ENCODE measurements around the gene LIN37.
"Not testable (repeated sequence)": the region's sequence is repeated elsewhere in the genome, so short reads cannot be mapped to it uniquely, and the experiment has no call there.

LIN37 gene

DNA sequence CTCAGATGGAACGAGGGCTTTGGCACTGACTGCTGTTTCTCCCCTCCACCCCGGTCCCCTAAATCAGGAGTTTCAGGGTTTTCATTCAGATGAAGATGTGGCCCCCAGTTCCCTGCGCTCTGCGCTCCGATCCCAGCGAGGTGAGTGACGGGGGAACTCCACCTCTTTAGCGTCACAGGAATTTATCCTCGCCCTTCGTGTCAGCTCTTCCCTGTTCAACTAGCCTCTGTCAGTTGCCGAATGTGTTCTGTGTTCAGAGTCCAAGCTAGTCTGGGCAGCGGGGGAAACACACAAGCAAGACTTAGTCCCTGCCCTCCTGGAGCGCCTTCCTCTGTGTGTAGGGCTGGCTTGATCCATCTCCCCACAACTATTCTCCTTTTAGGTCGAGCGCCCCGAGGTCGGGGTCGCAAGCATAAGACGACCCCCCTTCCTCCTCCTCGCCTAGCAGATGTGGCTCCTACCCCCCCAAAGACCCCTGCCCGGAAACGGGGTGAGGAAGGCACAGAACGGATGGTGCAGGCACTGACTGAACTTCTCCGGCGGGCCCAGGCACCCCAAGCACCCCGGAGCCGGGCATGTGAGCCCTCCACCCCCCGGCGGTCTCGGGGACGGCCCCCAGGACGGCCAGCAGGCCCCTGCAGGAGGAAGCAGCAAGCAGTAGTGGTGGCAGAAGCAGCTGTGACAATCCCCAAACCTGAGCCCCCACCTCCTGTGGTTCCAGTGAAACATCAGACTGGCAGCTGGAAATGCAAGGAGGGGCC, 28.8 kb upstream of the LIN37 start:
- DNase-seq = no peak

DNA sequence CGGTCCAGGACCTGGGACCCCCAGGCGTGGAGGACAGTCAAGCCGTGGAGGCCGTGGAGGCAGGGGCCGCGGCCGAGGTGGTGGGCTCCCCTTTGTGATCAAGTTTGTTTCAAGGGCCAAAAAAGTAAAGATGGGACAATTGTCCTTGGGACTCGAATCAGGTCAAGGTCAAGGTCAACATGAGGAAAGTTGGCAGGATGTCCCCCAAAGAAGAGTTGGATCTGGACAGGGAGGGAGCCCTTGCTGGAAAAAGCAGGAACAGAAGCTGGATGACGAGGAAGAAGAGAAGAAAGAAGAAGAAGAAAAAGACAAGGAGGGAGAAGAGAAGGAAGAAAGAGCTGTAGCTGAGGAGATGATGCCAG, 28.2 kb upstream of the LIN37 start:
- DNase-seq = no peak

DNA sequence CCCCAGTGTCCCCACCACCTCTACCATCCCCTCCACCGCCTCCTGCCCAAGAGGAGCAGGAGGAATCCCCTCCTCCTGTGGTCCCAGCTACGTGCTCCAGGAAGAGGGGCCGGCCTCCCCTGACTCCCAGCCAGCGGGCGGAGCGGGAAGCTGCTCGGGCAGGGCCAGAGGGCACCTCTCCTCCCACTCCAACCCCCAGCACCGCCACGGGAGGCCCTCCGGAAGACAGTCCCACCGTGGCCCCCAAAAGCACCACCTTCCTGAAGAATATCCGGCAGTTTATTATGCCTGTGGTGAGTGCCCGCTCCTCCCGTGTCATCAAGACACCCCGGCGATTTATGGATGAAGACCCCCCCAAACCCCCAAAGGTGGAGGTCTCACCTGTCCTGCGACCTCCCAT, 27.7 kb upstream of the LIN37 start:
- no peak for DNase-seq

DNA sequence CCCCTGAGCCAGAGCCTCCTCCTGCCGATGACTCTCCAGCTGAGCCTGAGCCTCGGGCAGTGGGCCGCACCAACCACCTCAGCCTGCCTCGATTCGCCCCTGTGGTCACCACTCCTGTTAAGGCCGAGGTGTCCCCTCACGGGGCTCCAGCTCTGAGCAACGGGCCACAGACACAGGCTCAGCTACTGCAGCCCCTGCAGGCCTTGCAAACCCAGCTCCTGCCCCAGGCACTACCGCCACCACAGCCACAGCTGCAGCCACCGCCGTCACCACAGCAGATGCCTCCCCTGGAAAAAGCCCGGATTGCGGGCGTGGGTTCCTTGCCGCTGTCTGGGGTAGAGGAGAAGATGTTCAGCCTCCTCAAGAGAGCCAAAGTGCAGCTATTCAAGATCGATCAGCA, 27.0 kb upstream of the LIN37 start:
- no peak for DNase-seq

DNA sequence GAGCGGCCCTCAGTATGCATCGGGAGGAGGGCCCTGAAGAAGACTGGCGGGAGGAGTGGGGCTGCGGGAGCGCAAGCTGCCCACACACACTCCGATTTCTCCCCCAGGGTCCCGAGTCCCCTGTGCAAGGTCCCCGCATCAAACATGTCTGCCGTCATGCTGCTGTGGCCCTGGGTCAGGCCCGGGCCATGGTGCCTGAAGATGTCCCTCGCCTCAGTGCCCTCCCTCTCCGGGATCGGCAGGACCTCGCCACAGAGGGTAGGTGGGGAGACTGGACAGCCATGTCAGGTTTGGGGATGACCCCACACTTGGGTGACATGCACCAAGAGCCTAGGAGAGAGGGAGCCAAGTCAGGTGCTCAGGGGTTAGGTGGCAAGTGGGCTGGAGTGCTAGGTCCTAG, 25.9 kb upstream of the LIN37 start:
- DNase-seq = no peak

DNA sequence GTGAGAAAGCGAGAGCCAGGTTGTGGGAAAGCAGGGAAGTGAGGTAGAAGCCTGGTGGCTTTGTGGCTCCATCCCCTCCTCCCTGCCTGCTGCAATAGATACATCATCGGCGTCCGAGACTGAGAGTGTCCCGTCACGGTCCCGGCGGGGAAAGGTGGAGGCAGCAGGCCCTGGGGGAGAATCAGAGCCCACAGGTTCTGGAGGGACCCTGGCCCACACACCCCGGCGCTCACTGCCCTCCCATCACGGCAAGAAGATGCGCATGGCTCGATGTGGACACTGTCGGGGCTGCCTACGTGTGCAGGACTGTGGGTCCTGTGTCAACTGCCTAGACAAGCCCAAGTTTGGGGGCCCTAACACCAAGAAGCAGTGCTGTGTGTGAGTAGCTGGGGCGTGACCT, 25.5 kb upstream of the LIN37 start:
- DNase-seq = no peak

DNA sequence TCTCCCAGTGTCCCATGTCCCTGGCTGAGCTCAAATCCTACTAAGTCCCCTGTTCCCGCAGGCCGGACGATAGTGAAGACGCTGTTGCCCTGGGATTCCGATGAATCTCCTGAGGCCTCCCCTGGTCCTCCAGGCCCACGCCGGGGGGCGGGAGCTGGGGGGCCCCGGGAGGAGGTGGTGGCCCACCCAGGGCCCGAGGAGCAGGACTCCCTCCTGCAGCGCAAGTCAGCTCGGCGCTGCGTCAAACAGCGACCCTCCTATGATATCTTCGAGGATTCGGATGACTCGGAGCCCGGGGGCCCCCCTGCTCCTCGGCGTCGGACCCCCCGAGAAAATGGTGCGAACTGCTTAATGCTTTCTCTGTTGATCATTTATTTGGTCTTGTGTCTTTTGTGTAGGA, 24.7 kb upstream of the LIN37 start:
- no peak for DNase-seq

DNA sequence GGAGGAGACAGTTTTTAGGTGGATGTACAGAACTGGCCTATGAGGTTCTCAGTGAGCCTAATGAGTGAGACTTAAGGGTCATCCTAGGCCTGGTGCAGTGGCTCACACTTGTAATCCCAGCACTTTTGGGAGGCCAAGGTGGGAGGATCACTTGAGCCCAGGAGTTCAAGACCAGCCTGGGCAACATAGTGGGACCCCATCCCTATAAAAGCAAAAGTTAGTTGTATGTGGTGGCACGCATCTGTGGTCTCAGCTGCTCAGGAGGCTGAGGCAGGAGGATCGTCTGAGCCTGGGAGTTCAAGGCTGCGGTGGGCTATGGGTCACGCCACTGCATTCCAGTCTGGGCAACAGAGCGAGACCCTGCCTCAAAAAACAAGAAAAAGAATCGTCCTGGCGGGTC, 24.2 kb upstream of the LIN37 start:
- DNase-seq = not testable (repeated sequence)

DNA sequence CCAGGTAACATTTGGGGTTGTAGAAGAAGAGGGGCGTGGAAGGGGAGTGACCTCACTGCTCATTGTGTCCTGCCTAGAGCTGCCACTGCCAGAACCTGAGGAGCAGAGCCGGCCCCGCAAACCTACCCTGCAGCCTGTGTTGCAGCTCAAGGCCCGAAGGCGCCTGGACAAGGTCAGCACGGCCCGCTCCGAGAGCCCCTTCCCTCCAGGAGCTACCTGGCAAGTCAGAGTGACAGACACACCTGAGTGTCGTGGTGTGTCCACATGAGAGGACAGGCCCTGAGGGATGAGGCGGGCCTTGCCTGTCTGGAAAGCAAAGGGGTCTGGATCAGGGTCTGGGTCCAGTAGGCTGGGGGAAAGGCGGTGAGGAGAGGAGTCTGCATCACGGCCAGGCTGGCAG, 23.8 kb upstream of the LIN37 start:
- DNase-seq = no peak

DNA sequence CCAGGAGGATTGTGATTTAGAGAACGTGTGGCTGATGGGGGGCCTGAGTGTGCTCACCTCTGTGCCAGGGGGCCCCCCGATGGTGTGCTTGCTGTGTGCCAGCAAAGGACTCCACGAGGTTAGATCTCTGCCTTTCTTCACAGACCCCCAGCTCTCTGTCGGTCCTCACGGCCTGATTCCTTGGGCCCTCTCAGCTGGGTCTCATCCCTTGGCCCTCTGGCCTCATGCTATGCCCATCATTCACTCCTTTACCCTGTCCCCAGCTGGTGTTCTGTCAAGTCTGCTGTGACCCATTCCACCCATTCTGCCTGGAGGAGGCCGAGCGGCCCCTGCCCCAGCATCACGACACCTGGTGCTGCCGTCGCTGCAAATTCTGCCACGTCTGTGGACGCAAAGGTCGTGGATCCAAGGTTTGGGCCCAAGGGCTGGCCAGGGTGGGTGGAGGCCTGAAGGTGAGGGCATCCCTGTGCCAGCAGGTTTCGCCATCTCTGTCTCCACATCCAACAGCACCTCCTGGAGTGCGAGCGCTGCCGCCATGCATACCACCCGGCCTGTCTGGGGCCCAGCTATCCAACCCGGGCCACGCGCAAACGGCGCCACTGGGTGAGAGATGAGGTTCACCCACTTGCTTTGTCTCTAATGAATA, 23.0 kb upstream of the LIN37 start:
- no peak for DNase-seq

DNA sequence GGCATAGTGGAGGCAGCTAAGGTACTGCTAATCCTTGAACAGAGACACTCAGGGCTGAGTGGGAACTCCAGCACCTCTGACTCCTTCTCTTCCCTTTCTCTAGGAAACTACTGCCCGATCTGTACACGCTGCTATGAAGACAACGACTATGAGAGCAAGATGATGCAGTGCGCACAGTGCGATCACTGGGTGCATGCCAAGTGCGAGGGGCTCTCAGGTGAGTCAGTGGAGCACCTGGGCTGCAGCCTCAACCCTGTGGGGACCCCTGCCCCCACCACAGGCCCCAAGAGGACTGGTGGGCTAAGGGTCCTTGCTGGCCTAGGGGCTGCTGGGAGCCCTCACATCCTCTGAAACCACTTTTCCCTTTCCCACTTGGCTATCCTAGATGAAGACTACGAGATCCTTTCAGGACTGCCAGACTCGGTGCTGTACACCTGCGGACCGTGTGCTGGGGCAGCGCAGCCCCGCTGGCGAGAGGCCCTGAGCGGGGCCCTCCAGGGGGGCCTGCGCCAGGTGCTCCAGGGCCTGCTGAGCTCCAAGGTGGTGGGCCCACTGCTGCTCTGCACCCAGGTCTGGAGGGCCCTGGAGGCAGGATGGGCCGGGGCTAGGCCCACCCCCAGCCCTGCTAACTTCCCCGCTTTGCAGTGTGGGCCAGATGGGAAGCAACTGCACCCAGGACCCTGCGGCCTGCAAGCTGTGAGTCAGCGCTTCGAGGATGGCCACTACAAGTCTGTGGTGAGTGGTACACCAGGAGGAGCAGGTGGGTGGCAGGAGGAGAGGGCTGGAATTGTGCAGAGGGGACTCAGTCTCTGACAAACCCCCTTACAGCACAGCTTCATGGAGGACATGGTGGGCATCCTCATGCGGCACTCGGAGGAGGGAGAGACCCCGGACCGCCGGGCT, 21.1 kb upstream of the LIN37 start:
- no peak for DNase-seq

DNA sequence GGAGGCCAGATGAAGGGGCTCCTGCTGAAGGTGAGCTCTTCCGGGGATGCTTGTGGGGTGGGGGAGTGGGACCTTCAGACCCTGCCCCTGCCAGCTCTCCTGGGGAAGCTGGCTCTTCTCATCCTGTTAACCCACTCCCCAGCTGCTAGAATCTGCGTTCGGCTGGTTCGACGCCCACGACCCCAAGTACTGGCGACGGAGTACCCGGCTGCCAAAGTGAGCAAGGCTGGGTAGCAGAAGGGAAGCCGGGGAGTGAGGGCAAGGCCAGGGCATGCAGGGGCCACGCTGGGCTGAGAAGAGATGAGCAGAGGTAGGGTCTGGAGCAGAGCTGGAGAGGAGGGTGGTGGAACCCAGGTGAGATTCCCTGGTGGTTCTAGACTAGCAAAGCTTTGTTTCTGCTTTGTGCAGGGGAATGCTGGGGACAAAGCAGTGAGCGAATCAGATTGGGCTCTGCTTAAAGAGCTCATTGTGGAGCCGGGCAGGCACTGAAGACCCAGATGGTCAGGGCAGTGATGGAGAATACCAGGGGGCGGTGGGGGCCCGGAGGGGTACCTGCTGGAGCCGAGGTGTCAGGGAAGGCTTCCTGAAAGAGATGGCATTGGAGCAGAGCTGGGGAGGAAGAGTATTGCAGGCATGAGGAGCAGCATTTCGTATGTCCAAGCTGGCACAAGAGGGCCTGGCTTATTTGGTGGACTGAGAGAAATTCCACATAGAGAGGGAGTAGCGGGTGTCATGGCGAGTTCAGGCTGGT, 20.2 kb upstream of the LIN37 start:
- DNase-seq = no peak

DNA sequence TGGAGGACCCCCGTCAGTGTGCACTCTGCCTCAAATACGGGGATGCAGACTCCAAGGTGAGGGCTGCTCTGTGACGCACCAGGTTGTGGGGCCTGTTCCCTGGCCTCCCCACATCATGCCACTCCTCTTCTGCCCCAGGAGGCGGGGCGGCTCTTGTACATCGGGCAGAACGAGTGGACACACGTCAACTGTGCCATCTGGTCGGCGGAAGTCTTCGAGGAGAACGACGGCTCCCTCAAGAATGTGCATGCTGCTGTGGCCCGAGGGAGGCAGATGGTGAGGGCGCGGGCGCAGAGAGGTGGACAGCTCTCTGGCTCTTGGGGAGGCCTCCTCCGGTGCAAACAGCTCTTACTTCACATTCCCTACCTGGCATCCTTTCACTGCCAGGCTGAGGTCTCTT, 19.4 kb upstream of the LIN37 start:
- DNase-seq = no peak

DNA sequence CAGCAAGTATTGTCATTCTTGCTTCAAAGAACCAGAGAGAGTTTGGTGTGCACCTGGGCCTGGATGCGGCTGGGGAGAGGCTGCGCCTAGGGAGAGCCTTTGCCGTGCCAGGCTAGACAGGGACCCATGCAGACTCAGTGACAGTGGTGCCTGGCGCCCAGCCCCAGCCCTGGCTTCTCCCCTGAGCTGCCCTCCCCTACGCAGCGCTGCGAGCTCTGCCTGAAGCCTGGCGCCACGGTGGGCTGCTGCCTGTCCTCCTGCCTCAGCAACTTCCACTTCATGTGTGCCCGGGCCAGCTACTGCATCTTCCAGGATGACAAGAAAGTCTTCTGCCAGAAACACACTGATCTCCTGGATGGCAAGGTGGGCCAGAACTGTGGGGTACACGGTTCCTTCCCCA, 18.6 kb upstream of the LIN37 start:
- DNase-seq = no peak

DNA sequence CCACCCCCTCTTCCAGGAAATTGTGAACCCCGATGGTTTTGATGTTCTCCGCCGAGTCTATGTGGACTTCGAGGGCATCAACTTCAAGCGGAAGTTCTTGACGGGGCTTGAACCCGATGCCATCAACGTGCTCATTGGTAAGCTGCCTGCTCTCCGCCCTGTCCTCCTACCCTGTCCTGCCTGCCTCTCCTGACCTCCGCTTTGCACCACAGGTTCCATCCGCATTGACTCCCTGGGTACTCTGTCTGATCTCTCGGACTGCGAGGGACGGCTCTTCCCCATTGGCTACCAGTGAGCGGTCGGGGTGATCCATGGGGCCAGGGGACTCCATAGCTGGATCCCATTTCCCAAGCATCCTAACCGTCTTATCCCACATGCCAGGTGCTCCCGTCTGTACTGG, 18.1 kb upstream of the LIN37 start:
- no peak for DNase-seq

DNA sequence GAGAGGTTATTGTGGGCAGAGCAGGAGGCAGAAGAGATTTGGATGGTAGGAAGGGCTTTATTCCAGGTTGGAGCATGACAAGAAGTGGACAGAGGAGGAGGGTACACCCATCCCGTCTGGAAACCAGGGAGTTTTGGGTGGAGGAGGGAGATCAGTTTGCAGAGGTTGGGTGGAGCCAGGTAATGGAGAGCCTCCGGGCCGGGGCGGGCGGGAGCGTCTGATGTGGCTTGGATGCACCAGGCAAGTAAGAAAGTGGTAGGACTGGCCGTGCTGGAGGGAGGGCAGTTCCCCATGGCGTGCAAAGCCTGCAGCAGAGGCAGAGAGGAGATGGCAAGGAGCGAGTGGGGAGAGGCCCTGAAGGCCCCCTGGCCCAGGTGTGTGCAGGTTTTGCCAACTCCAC, 17.0 kb upstream of the LIN37 start:
- DNase-seq = no peak

DNA sequence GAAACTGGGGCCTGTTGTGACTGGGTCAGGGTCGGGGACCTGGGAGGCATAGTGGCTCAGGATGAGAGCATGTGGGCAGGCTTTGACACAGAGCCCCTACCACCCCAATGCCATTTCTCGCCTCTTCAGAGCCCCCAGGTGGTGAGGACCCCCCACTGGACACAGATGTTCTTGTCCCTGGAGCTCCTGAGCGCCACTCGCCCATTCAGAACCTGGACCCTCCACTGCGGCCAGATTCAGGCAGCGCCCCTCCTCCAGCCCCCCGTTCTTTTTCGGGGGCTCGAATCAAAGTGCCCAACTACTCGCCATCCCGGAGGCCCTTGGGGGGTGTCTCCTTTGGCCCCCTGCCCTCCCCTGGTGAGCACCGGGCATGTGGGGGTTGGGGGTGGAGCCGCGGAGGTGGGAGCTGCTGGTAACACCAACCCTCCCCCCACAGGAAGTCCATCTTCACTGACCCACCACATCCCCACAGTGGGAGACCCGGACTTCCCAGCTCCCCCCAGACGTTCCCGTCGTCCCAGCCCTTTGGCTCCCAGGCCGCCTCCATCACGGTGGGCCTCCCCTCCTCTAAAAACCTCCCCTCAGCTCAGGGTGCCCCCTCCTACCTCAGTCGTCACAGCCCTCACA, 16.5 kb upstream of the LIN37 start:
- no peak for DNase-seq

DNA sequence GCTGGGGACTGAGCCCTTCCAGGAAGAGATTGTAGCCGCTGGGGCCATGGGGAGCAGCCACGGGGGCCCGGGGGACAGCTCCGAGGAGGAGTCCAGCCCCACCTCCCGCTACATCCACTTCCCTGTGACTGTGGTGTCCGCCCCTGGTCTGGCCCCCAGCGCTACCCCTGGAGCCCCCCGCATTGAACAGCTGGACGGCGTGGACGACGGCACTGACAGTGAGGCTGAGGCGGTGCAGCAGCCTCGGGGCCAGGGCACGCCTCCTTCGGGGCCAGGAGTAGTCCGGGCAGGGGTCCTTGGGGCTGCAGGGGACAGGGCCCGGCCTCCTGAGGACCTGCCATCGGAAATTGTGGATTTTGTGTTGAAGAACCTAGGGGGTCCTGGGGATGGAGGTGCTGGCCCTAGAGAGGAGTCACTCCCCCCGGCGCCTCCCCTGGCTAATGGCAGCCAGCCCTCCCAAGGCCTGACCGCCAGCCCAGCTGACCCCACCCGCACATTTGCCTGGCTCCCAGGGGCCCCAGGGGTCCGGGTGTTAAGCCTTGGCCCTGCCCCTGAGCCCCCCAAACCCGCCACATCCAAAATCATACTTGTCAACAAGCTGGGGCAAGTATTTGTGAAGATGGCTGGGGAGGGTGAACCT, 15.7 kb upstream of the LIN37 start:
- DNase-seq = no peak

DNA sequence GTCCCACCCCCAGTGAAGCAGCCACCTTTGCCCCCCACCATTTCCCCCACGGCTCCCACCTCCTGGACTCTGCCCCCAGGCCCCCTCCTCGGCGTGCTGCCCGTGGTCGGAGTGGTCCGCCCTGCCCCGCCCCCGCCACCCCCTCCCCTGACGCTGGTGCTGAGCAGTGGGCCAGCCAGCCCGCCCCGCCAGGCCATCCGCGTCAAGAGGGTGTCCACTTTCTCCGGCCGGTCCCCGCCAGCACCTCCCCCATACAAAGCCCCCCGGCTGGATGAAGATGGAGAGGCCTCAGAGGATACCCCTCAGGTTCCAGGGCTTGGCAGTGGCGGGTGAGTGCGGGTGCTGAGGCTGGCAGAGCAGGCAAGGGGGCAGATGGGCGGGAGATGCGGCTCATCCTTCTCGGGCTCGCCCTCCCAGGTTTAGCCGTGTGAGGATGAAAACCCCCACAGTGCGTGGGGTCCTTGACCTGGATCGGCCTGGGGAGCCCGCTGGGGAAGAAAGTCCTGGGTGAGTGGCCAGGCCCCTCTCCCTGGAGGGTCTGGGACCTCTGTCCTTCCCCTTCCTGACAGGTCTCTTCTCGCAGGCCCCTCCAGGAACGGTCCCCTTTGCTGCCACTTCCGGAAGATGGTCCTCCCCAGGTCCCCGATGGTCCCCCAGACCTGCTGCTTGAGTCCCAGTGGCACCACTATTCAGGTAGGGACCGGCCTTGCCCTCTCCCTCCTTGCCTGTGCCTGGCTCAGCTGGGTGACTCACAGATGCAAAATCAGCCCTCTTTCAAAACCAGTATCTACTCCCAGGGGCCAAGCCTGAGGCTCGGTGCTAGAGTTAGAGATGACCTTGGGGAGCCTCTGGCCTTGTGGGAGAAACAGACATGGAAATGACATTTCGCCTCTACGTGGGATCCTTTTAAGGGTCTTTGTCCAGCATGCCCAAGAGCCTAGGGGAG, 14.9 kb upstream of the LIN37 start:
- no peak for DNase-seq

DNA sequence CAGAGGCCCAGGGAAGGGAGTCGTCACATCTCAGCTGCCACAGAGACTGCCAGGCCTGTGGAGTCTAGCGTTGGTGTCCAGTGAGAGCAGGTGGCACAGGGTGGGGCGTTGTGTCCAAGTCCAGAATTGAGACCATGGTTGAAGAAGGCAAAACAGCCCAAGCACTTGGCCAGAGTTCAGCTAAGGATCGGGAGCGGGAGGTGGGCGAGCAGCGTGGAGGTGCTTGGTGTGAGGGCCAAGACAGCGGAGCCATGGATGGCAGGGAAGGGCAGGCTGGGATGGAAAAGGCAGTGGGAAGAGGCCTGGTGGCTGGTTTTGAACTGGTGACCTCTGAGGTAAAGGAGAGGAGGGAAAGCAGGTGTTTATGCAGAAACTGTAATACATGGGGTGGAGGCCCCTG, 14.1 kb upstream of the LIN37 start:
- no peak for DNase-seq

DNA sequence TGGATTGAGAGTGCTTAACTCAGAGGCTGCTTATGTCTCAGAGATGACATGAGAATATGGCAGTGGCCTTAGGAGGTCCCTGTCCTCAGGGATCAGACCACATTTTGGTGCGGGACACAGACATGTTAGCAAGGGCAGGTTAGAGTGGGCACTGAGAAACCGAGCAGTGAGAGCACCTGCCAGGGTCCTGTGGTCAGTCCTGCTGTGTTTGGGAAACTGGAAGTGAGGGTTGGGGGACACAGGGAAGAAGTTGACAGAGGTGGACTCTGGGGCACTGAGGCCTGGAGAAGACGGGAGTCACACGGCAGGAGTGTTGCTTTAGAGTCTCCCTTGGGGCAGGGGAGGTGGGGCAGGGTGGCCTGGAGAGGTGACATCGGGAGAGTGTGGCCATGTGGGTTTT, 13.5 kb upstream of the LIN37 start:
- no peak for DNase-seq
